ENCODE results near the gene AIRE. TPM values are rescaled to one million over a fixed set of nuclear protein-coding genes. Genes with fewer than 3 reads are reported as not detected.
"Not testable (repeated sequence)": the region's sequence is repeated elsewhere in the genome, so short reads cannot be mapped to it uniquely, and the experiment has no call there.

The AIRE gene
- not detected in 2 replicates for total RNA-seq (2022)
- not detected for Bru-seq, nascent RNA
- not detected for BruChase-seq, experiment 1, labeled RNA remaining after a 2-hour chase
- BruChase-seq, experiment 2, labeled RNA remaining after a 6-hour chase, result percentile 7 among the genes with signal in this experiment
- long read RNA-seq, result 0 reads

GRCh38 chr21:44285138-44285992 lies at the start of gene AIRE:
Gene AIRE (plus strand): TSS chr21:44285876. CDS start chr21:44286007, 131 bp downstream.
- H3K9me3 ChIP-seq, result no peaks in the 10 kb centered on the region
- no TSS peak for BruUV-seq (replicated peaks)
- H3K9me3 Mint-ChIP-seq (ENCODE audit: unreplicated experiment), result no peaks in the 10 kb centered on the region
- H3K36me3 ChIP-seq (ENCODE audit: control insufficient read depth, insufficient read depth, low read length), result no peaks in the 10 kb centered on the region
- no peaks in the 10 kb centered on the region for H3K4me1 ChIP-seq
- no peaks in the 10 kb centered on the region for H3K4me1 Mint-ChIP-seq (ENCODE audit: low read depth, unreplicated experiment)
- intact Hi-C loops (cut with micrococcal nuclease; ENCODE audit: unreplicated experiment), result no loop called here
- TF ChIP-seq CTCF (IDR thresholded peaks at IDR 0.05; ENCODE audit: insufficient read depth in 1 of 2, low read depth in 1 of 2, low read length in 1 of 2, severe bottlenecking in 1 of 2, unreplicated experiment in 1 of 2), result no peak
- ChIA-PET CTCF (no interaction called here), POLR2A (no interaction called here)
- no peak for DNase-seq
- no peak within 1 kb of the TSS for H3K4me3 ChIP-seq (ENCODE audit: low read depth, low read length)
- H3K36me3 Mint-ChIP-seq (ENCODE audit: insufficient read depth, unreplicated experiment), result no peaks in the 10 kb centered on the region
- H3K27me3 Mint-ChIP-seq (ENCODE audit: insufficient read depth, unreplicated experiment), result no peaks in the 10 kb centered on the region
- H3K4me3 Mint-ChIP-seq (ENCODE audit: unreplicated experiment), result no peak within 1 kb of the TSS
- H3K27me3 ChIP-seq (replicated peaks; ENCODE audit: control insufficient read depth, insufficient read depth, low read length), result no peaks in the 10 kb centered on the region
- no peak within 1 kb of the TSS for H3K27ac Mint-ChIP-seq (ENCODE audit: unreplicated experiment)

- H3K27me3 ChIP-seq (replicated peaks; ENCODE audit: control insufficient read depth, insufficient read depth, low read length); CTCF ChIA-PET; H3K4me3 ChIP-seq (ENCODE audit: low read depth, low read length); H3K36me3 Mint-ChIP-seq (ENCODE audit: insufficient read depth, unreplicated experiment); H3K4me1 ChIP-seq; H3K27me3 Mint-ChIP-seq (ENCODE audit: insufficient read depth, unreplicated experiment); H3K36me3 ChIP-seq (ENCODE audit: control insufficient read depth, insufficient read depth, low read length); DNase-seq; H3K27ac Mint-ChIP-seq (ENCODE audit: unreplicated experiment); BruUV-seq (replicated peaks); H3K9me3 ChIP-seq; POLR2A ChIA-PET; H3K4me3 Mint-ChIP-seq (ENCODE audit: unreplicated experiment); intact Hi-C loops (cut with micrococcal nuclease; ENCODE audit: unreplicated experiment); H3K9me3 Mint-ChIP-seq (ENCODE audit: unreplicated experiment); H3K4me1 Mint-ChIP-seq (ENCODE audit: low read depth, unreplicated experiment): not testable (repeated sequence)
Observed at GRCh38 chr21:44240353-44240752, 45.3 kb upstream of the AIRE start.

GRCh38 chr21:44240842-44241241 lies 44.8 kb upstream of the AIRE start, which contains the start of gene ICOSLG:
Gene ICOSLG (minus strand): TSS chr21:44240943. CDS start chr21:44240817, 126 bp downstream.
- H3K27me3 Mint-ChIP-seq (ENCODE audit: insufficient read depth, unreplicated experiment); DNase-seq; H3K9me3 Mint-ChIP-seq (ENCODE audit: unreplicated experiment); H3K4me1 Mint-ChIP-seq (ENCODE audit: low read depth, unreplicated experiment); H3K9me3 ChIP-seq; BruUV-seq (replicated peaks); CTCF ChIA-PET; H3K27ac Mint-ChIP-seq (ENCODE audit: unreplicated experiment); H3K36me3 Mint-ChIP-seq (ENCODE audit: insufficient read depth, unreplicated experiment); H3K4me3 Mint-ChIP-seq (ENCODE audit: unreplicated experiment); intact Hi-C loops (cut with micrococcal nuclease; ENCODE audit: unreplicated experiment); H3K27me3 ChIP-seq (replicated peaks; ENCODE audit: control insufficient read depth, insufficient read depth, low read length); POLR2A ChIA-PET; H3K36me3 ChIP-seq (ENCODE audit: control insufficient read depth, insufficient read depth, low read length); H3K4me1 ChIP-seq; H3K4me3 ChIP-seq (ENCODE audit: low read depth, low read length): not testable (repeated sequence)

GRCh38 chr21:44241281-44241680 lies 44.4 kb upstream of the AIRE start:
- intact Hi-C loops (cut with micrococcal nuclease; ENCODE audit: unreplicated experiment), result not testable (repeated sequence)

GRCh38 chr21:44243980-44244379 lies 41.7 kb upstream of the AIRE start:
- H3K4me3 ChIP-seq (ENCODE audit: low read depth, low read length); H3K27me3 ChIP-seq (replicated peaks; ENCODE audit: control insufficient read depth, insufficient read depth, low read length); H3K27ac Mint-ChIP-seq (ENCODE audit: unreplicated experiment); H3K36me3 Mint-ChIP-seq (ENCODE audit: insufficient read depth, unreplicated experiment); H3K4me3 Mint-ChIP-seq (ENCODE audit: unreplicated experiment); H3K9me3 ChIP-seq; H3K9me3 Mint-ChIP-seq (ENCODE audit: unreplicated experiment); DNase-seq; H3K36me3 ChIP-seq (ENCODE audit: control insufficient read depth, insufficient read depth, low read length); POLR2A ChIA-PET; H3K4me1 Mint-ChIP-seq (ENCODE audit: low read depth, unreplicated experiment); BruUV-seq (replicated peaks); H3K4me1 ChIP-seq; intact Hi-C loops (cut with micrococcal nuclease; ENCODE audit: unreplicated experiment); H3K27me3 Mint-ChIP-seq (ENCODE audit: insufficient read depth, unreplicated experiment); CTCF ChIA-PET: not testable (repeated sequence)

More at GRCh38 chr21:44241281-44241680, 44.4 kb upstream of the AIRE start:
- H3K36me3 ChIP-seq (ENCODE audit: control insufficient read depth, insufficient read depth, low read length); DNase-seq; H3K4me3 Mint-ChIP-seq (ENCODE audit: unreplicated experiment); H3K4me3 ChIP-seq (ENCODE audit: low read depth, low read length); H3K4me1 ChIP-seq; H3K4me1 Mint-ChIP-seq (ENCODE audit: low read depth, unreplicated experiment); H3K27me3 ChIP-seq (replicated peaks; ENCODE audit: control insufficient read depth, insufficient read depth, low read length); H3K9me3 Mint-ChIP-seq (ENCODE audit: unreplicated experiment); POLR2A ChIA-PET; H3K27ac Mint-ChIP-seq (ENCODE audit: unreplicated experiment); H3K36me3 Mint-ChIP-seq (ENCODE audit: insufficient read depth, unreplicated experiment); CTCF ChIA-PET; H3K27me3 Mint-ChIP-seq (ENCODE audit: insufficient read depth, unreplicated experiment); BruUV-seq (replicated peaks); H3K9me3 ChIP-seq: not testable (repeated sequence)

- BruUV-seq (replicated peaks); intact Hi-C loops (cut with micrococcal nuclease; ENCODE audit: unreplicated experiment): not testable (repeated sequence)
Observed at GRCh38 chr21:44247904-44248303, 37.8 kb upstream of the AIRE start.

More at GRCh38 chr21:44247904-44248303, 37.8 kb upstream of the AIRE start:
- H3K27me3 ChIP-seq (replicated peaks; ENCODE audit: control insufficient read depth, insufficient read depth, low read length); H3K4me3 ChIP-seq (ENCODE audit: low read depth, low read length); H3K4me1 ChIP-seq; H3K9me3 ChIP-seq; DNase-seq; H3K4me1 Mint-ChIP-seq (ENCODE audit: low read depth, unreplicated experiment); POLR2A ChIA-PET; H3K9me3 Mint-ChIP-seq (ENCODE audit: unreplicated experiment); H3K36me3 ChIP-seq (ENCODE audit: control insufficient read depth, insufficient read depth, low read length); H3K27ac Mint-ChIP-seq (ENCODE audit: unreplicated experiment); H3K27me3 Mint-ChIP-seq (ENCODE audit: insufficient read depth, unreplicated experiment); H3K36me3 Mint-ChIP-seq (ENCODE audit: insufficient read depth, unreplicated experiment); CTCF ChIA-PET; H3K4me3 Mint-ChIP-seq (ENCODE audit: unreplicated experiment): not testable (repeated sequence)
